Mesenchymal stem cell (in vitro differentiated cells and primary cell): ENCODE results near the gene OPA1.

ENCODE experiments used
- DNase-seq: peaks from one replicate; pipeline ENCODE4 v3.0.0-alpha.2; 2013
- H2AFZ ChIP-seq: one replicate; pipeline ENCODE4 v1.6.1; 2013; ENCODE audit warnings: low read depth, mild to moderate bottlenecking, control low read depth, inconsistent platforms, low read length, moderate library complexity
- H2AK5ac ChIP-seq: 2 replicates; pipeline ENCODE4 v1.6.1; 2013; ENCODE audit warnings: low read length, moderate library complexity, mild to moderate bottlenecking, inconsistent platforms; ENCODE audit not compliant: severe bottlenecking
- H2BK120ac ChIP-seq: one replicate; pipeline ENCODE4 v1.6.1; 2013; ENCODE audit warnings: low read depth, mild to moderate bottlenecking, inconsistent platforms, low read length, moderate library complexity
- H2BK12ac ChIP-seq, 2 experiments: one replicate each; pipeline ENCODE4 v1.6.1; 2013; ENCODE audit warnings: inconsistent platforms in 2 of 2, low read length in 2 of 2, mild to moderate bottlenecking in 2 of 2, moderate library complexity in 2 of 2, control low read depth in 1 of 2
- H2BK15ac ChIP-seq: one replicate; pipeline ENCODE4 v1.6.1; 2013; ENCODE audit warnings: mild to moderate bottlenecking, low read depth, inconsistent platforms; ENCODE audit not compliant: poor library complexity, severe bottlenecking
- H2BK5ac ChIP-seq: 2 replicates; pipeline ENCODE4 v1.6.1; 2013; ENCODE audit warnings: low read depth, mild to moderate bottlenecking, low read length, control low read depth, inconsistent platforms; ENCODE audit not compliant: poor library complexity, severe bottlenecking
- H3K14ac ChIP-seq, 2 experiments: one replicate each; pipeline ENCODE4 v1.6.1; 2013; ENCODE audit warnings: inconsistent platforms in 2 of 2, low read length in 2 of 2, control low read depth in 1 of 2, mild to moderate bottlenecking in 1 of 2, moderate library complexity in 1 of 2
- H3K18ac ChIP-seq, 2 experiments: one replicate each; pipeline ENCODE4 v1.6.1; 2013; ENCODE audit warnings: inconsistent platforms in 2 of 2, low read length in 2 of 2, control low read depth in 1 of 2, low read depth in 1 of 2, mild to moderate bottlenecking in 1 of 2
- H3K23ac ChIP-seq, 2 experiments: one replicate each; pipeline ENCODE4 v1.6.1; 2013; ENCODE audit warnings: inconsistent platforms in 2 of 2, low read length in 2 of 2, mild to moderate bottlenecking in 2 of 2, moderate library complexity in 2 of 2, control low read depth in 1 of 2
- H3K27ac ChIP-seq: 2 replicates; pipeline ENCODE4 v1.5.1; 2013; ENCODE audit warnings: mild to moderate bottlenecking, moderate library complexity, low read length, control low read depth, inconsistent platforms; ENCODE audit not compliant: poor library complexity, severe bottlenecking
- H3K27me3 ChIP-seq, 2 experiments: 2 replicates each; pipeline versions ENCODE4 v1.6.1 to v1.7.0; 2013; ENCODE audit warnings: low read length in 2 of 2, mild to moderate bottlenecking in 2 of 2, moderate library complexity in 2 of 2, control low read depth in 1 of 2, inconsistent platforms in 1 of 2; ENCODE audit not compliant: control insufficient read depth in 1 of 2, insufficient read depth in 1 of 2
- H3K36me3 ChIP-seq, 2 experiments: 2 replicates each; pipeline versions ENCODE4 v1.6.1 to v1.7.0; 2013; ENCODE audit warnings: low read length in 2 of 2, control low read depth in 1 of 2, inconsistent platforms in 1 of 2, low read depth in 1 of 2, mild to moderate bottlenecking in 1 of 2; ENCODE audit not compliant: insufficient read depth in 2 of 2, control insufficient read depth in 1 of 2
- H3K4ac ChIP-seq, 2 experiments: one replicate each; pipeline ENCODE4 v1.6.1; 2013; ENCODE audit warnings: inconsistent platforms in 2 of 2, low read length in 2 of 2, mild to moderate bottlenecking in 2 of 2, moderate library complexity in 2 of 2, control low read depth in 1 of 2, low read depth in 1 of 2
- H3K4me1 ChIP-seq: 2 replicates; pipeline ENCODE4 v1.6.1; 2013; ENCODE audit warnings: low read depth, low read length, control low read depth; ENCODE audit not compliant: control insufficient read depth, insufficient read depth
- H3K4me2 ChIP-seq: 2 replicates; pipeline ENCODE4 v1.6.1; 2013; ENCODE audit warnings: low read length, mild to moderate bottlenecking, inconsistent platforms; ENCODE audit not compliant: poor library complexity, severe bottlenecking
- H3K4me3 ChIP-seq, 2 experiments: 2 replicates each; pipeline versions ENCODE4 v1.5.1 to v1.7.0; 2013; ENCODE audit warnings: low read length in 2 of 2, mild to moderate bottlenecking in 2 of 2, control low read depth in 1 of 2, low read depth in 1 of 2; ENCODE audit not compliant: insufficient read depth in 1 of 2
- H3K79me1 ChIP-seq: replicated peaks from 2 replicates; pipeline ENCODE4 v1.6.1; 2013; ENCODE audit warnings: mild to moderate bottlenecking, control low read depth, low read length, inconsistent platforms; ENCODE audit not compliant: poor library complexity, severe bottlenecking
- H3K9ac ChIP-seq: 2 replicates; pipeline ENCODE4 v1.7.0; 2013; ENCODE audit warnings: mild to moderate bottlenecking, low read length, moderate library complexity
- H3K9me3 ChIP-seq: 2 replicates; pipeline ENCODE4 v1.7.0; 2013; ENCODE audit warnings: mild to moderate bottlenecking, low read length; ENCODE audit not compliant: control insufficient read depth
- H4K8ac ChIP-seq: one replicate; pipeline ENCODE4 v1.6.1; 2013; ENCODE audit warnings: inconsistent platforms, mild to moderate bottlenecking, low read length, moderate library complexity
- H4K91ac ChIP-seq: one replicate; pipeline ENCODE4 v1.6.1; 2013; ENCODE audit warnings: mild to moderate bottlenecking, low read length, inconsistent platforms
- WGBS: methylation state at CpG from one replicate; pipeline ENCODE4 v1.1.7; 2013; ENCODE audit warnings: mixed read lengths; 5-methylcytosine and 5-hydroxymethylcytosine counted together

Gene OPA1

GRCh38 chr3:193650585-193650984, 57.6 kb downstream of the OPA1 start:
- H3K18ac ChIP-seq, result no peak overlapping the region
- no peak for DNase-seq
- H2BK12ac ChIP-seq, result no peak overlapping the region
- no peak overlapping the region for H4K8ac ChIP-seq
- H3K14ac ChIP-seq, result no peak overlapping the region
- no peaks in the 10 kb centered on the region for H3K4me1 ChIP-seq
- no peak overlapping the region for H3K4ac ChIP-seq
- no peaks in the 10 kb centered on the region for H3K27me3 ChIP-seq
- H2BK15ac ChIP-seq, result no peak overlapping the region
- no peaks in the 10 kb centered on the region for H3K9me3 ChIP-seq
- H3K27ac ChIP-seq, result no peak overlapping the region
- no peak overlapping the region for H2AFZ ChIP-seq
- H3K23ac ChIP-seq, result no peak overlapping the region
- no peak overlapping the region for H3K4me2 ChIP-seq
- peaks cover 8 to 93% of the 10 kb centered on the region in 2 experiments for H3K36me3 ChIP-seq
- no peak overlapping the region for H3K4me3 ChIP-seq
- H2BK5ac ChIP-seq, result no peak overlapping the region
- no peak overlapping the region for H2AK5ac ChIP-seq
- no CpG with 5 or more reads among the region's 2 CpGs for WGBS
- H3K9ac ChIP-seq, result no peak overlapping the region
- no peak overlapping the region for H4K91ac ChIP-seq
- H3K79me1 ChIP-seq, result peaks cover 6% of the 10 kb centered on the region
- H2BK120ac ChIP-seq, result no peak overlapping the region

- H3K27me3 ChIP-seq, result no peaks in the 10 kb centered on the region
Measured at GRCh38 chr3:193655831-193656433, 62.9 kb downstream of the OPA1 start.

DNA sequence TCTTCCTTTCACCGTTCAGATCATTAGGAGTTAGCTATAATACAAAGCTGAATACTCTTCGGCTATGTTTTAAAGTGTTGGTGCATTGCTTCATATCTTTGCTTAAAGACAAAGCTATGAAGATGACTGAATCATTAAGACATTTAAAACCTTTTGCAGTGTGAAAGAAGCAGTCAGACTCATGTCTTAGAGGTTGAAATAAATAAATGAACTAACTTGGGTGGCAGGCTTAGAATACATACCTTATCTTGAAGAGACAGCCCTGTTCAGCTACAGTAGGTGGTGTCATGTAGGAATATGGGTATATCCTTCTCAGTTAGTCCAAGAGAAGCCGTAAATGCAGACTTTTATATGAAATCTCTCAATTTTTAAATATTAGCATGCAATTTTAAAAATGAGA, 63.4 kb downstream of the OPA1 start:
- Histone ChIP-seq H3K79me1 (peaks cover 6% of the 10 kb centered on the region), H2BK120ac (no peak overlapping the region), H3K4ac (no peak overlapping the region), H3K27ac (no peak overlapping the region), H3K36me3 (peaks cover 9 to 88% of the 10 kb centered on the region in 2 experiments), H3K18ac (no peak overlapping the region), H3K27me3 (no peaks in the 10 kb centered on the region), H2BK12ac (no peak overlapping the region), H3K9me3 (no peaks in the 10 kb centered on the region), H3K4me3 (no peak overlapping the region), H3K4me1 (no peaks in the 10 kb centered on the region), H4K8ac (no peak overlapping the region), H2BK5ac (no peak overlapping the region), H3K9ac (no peak overlapping the region), H4K91ac (no peak overlapping the region), H3K14ac (no peak overlapping the region), H3K4me2 (no peak overlapping the region), H2AK5ac (no peak overlapping the region), H2BK15ac (no peak overlapping the region), H3K23ac (no peak overlapping the region), H2AFZ (no peak overlapping the region)
- no peak for DNase-seq
- 100% methylated on average over 2 of the region's 3 CpGs for WGBS

More at GRCh38 chr3:193655831-193656433, 62.9 kb downstream of the OPA1 start:
- peak overlapping the region in 1 of 2 experiments; percentile 52 for H3K18ac ChIP-seq
- H3K4me3 ChIP-seq, result no peak overlapping the region
- H3K9ac ChIP-seq, result no peak overlapping the region
- no peak overlapping the region for H3K4ac ChIP-seq
- H3K23ac ChIP-seq, result no peak overlapping the region
- H3K27ac ChIP-seq, result no peak overlapping the region
- no peak overlapping the region for H2BK15ac ChIP-seq
- no peaks in the 10 kb centered on the region for H3K4me1 ChIP-seq
- no peak overlapping the region for H4K91ac ChIP-seq
- WGBS, result 58% methylated on average over 3 of the region's 4 CpGs
- no peak overlapping the region for H2BK120ac ChIP-seq
- no peak overlapping the region for H2BK12ac ChIP-seq
- no peak overlapping the region for H4K8ac ChIP-seq
- H2BK5ac ChIP-seq, result no peak overlapping the region
- H3K79me1 ChIP-seq, result peaks cover 5% of the 10 kb centered on the region
- H3K14ac ChIP-seq, result no peak overlapping the region
- no peak overlapping the region for H3K4me2 ChIP-seq
- H3K36me3 ChIP-seq, result peaks cover 9 to 88% of the 10 kb centered on the region in 2 experiments
- H2AK5ac ChIP-seq, result no peak overlapping the region
- no peak overlapping the region for H2AFZ ChIP-seq
- DNase-seq, result no peak
- no peaks in the 10 kb centered on the region for H3K9me3 ChIP-seq

GRCh38 chr3:193656878-193657282, 63.9 kb downstream of the OPA1 start:
- 100% methylated on average over 2 of the region's 6 CpGs for WGBS
- H3K4me2 ChIP-seq, result no peak overlapping the region
- no peak overlapping the region for H3K9ac ChIP-seq

More at GRCh38 chr3:193656878-193657282, 63.9 kb downstream of the OPA1 start:
- DNase-seq, result no peak
- Histone ChIP-seq H2AK5ac (no peak overlapping the region), H3K14ac (no peak overlapping the region), H4K91ac (no peak overlapping the region), H3K4me3 (no peak overlapping the region), H3K4ac (no peak overlapping the region), H2AFZ (no peak overlapping the region), H3K4me1 (no peaks in the 10 kb centered on the region), H3K23ac (no peak overlapping the region), H2BK15ac (no peak overlapping the region), H3K9me3 (no peaks in the 10 kb centered on the region), H2BK5ac (no peak overlapping the region), H3K27me3 (no peaks in the 10 kb centered on the region), H4K8ac (no peak overlapping the region), H3K36me3 (peaks cover 9 to 91% of the 10 kb centered on the region in 2 experiments), H3K18ac (no peak overlapping the region), H3K79me1 (peaks cover 6% of the 10 kb centered on the region), H2BK120ac (no peak overlapping the region), H2BK12ac (no peak overlapping the region), H3K27ac (no peak overlapping the region)
